Measurements from ENCODE around the gene NOSTRIN.

DNA sequence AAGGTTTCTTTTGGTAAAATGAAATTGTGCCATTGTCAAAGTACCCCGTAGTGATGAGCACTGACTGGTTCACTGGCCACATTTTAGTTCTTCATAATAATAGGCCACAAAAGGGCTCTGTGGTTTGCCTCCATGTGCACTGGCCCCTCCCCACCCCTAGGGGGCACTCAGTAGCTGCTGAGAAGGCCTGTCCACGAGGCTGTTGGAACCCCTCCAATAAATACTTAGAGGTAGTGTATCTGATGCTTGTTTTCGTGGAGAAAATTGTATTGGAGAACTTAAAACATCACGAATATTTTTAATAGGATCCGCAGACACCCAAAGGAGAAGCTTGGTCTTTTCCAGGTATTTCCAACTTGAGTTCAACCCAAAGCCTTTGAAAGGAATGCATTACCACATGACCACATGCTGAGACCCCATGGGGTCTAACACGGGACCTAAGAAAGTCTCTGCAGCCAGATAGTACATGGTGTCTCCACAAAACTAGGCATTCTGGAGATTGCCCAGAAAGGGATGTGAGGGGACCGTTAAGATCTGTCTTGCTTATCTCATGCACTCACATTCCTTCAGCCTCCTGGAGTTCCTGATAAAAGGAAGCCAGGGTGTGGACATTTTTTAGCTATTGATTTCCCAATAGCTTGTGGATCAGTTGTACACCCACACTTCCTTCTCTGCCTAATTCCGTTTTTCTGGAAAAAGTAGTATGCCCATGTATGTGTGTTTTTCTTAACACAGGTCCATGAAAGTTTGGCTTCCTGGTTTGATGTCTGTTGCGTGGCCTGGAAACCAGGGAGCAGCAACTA, 28.5 kb upstream of the NOSTRIN start:
- TF ChIP-seq, protein P1, sequence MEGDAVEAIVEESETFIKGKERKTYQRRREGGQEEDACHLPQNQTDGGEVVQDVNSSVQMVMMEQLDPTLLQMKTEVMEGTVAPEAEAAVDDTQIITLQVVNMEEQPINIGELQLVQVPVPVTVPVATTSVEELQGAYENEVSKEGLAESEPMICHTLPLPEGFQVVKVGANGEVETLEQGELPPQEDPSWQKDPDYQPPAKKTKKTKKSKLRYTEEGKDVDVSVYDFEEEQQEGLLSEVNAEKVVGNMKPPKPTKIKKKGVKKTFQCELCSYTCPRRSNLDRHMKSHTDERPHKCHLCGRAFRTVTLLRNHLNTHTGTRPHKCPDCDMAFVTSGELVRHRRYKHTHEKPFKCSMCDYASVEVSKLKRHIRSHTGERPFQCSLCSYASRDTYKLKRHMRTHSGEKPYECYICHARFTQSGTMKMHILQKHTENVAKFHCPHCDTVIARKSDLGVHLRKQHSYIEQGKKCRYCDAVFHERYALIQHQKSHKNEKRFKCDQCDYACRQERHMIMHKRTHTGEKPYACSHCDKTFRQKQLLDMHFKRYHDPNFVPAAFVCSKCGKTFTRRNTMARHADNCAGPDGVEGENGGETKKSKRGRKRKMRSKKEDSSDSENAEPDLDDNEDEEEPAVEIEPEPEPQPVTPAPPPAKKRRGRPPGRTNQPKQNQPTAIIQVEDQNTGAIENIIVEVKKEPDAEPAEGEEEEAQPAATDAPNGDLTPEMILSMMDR (optimal IDR thresholded peaks at IDR 0.05 in 1 of 3, IDR thresholded peaks at IDR 0.05 in 1 of 3, conservative IDR thresholded peaks at IDR 0.05 in 1 of 3; ENCODE audit: extremely low read depth in 1 of 3, insufficient read depth in 2 of 3, low read length in 3 of 3): peak; percentile 81 to 93 (median 87)
- TF ChIP-seq EZH2 (IDR thresholded peaks at IDR 0.05; ENCODE audit: low read length): no peak

Data from keratinocyte (primary cell).